Progenitor cell of endocrine pancreas (in vitro differentiated cells): ENCODE results near the gene ADGRV1. TPM values are rescaled to one million over a fixed set of nuclear protein-coding genes. Genes with fewer than 3 reads are reported as not detected.
"Not testable (repeated sequence)": the region's sequence is repeated elsewhere in the genome, so short reads cannot be mapped to it uniquely, and the experiment has no call there.

ENCODE experiments used
- DNase-seq: peaks from one replicate; pipeline ENCODE4 v3.0.0; 2021; ENCODE audit warnings: low spot score; ENCODE audit not compliant: unreplicated experiment
- H3K27ac Mint-ChIP-seq: 2 replicates; pipeline ENCODE4 v1.8.0; 2021; ENCODE audit warnings: mild to moderate bottlenecking, moderate library complexity, mixed read lengths
- H3K27me3 Mint-ChIP-seq: 2 replicates; pipeline ENCODE4 v1.8.0; 2021; ENCODE audit warnings: mixed read lengths
- H3K36me3 Mint-ChIP-seq: 2 replicates; pipeline ENCODE4 v1.8.0; 2022; ENCODE audit warnings: mixed read lengths; ENCODE audit not compliant: insufficient read depth
- H3K4me1 Mint-ChIP-seq: 2 replicates; pipeline ENCODE4 v1.8.0; 2021; ENCODE audit warnings: low read depth, mixed read lengths
- H3K4me3 Mint-ChIP-seq: 2 replicates; pipeline ENCODE4 v1.8.0; 2021; ENCODE audit warnings: low read depth, mild to moderate bottlenecking, moderate library complexity, mixed read lengths
- H3K9me3 Mint-ChIP-seq: 2 replicates; pipeline ENCODE4 v1.8.0; 2021; ENCODE audit warnings: low read depth, mixed read lengths
- total RNA-seq: library from RNA; stranded (reverse); gene quantifications from 2 replicates; pipeline ENCODE4 v1.2.1, GENCODE V29; 2021
- TF ChIP-seq, protein P1 (sequence below): fragments of 200-600 bp; sonication (generic); IDR thresholded peaks from one replicate; pipeline ENCODE4 v1.5.0; 2021; ENCODE audit warnings: antibody characterized with exemption, mild to moderate bottlenecking; ENCODE audit not compliant: unreplicated experiment

The ADGRV1 gene
- total RNA-seq, 1 donor from 2014 or later, result 82.3 TPM

DNA sequence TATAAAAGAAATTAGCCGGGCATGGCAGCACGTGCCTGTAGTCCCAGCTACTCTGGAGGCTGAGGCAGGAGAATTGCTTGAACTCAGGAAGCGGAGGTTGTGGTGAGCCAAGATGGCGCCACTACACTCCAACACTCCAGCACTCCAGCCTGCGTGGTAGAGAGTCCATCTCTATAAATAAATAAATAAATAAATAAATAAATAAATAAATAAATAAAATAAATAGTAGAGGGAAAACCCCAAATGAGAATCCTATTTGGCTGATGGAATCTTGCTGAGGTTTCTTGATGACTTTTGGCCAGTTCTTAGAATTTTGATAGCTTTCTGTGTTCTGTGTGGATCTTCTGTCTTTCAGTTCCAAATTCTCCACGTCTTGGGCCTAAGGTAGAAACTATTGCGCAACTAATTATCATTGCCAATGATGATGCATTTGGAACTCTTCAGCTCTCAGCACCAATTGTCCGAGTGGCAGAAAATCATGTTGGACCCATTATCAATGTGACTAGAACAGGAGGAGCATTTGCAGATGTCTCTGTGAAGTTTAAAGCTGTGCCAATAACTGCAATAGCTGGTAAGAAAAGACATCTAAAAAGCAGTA is 126.9 kb downstream of the ADGRV1 start:
- DNase-seq, result no peak

GRCh38 chr5:90686363-90686762 is 127.8 kb downstream of the ADGRV1 start:
- not testable (repeated sequence) for H3K4me3 Mint-ChIP-seq, H3K9me3 Mint-ChIP-seq, H3K27ac Mint-ChIP-seq, H3K4me1 Mint-ChIP-seq, DNase-seq, H3K27me3 Mint-ChIP-seq
- peaks cover 39% of the 10 kb centered on the region for H3K36me3 Mint-ChIP-seq

More for the DNA sequence above, 126.9 kb downstream of the ADGRV1 start:
- TF ChIP-seq, protein P1, sequence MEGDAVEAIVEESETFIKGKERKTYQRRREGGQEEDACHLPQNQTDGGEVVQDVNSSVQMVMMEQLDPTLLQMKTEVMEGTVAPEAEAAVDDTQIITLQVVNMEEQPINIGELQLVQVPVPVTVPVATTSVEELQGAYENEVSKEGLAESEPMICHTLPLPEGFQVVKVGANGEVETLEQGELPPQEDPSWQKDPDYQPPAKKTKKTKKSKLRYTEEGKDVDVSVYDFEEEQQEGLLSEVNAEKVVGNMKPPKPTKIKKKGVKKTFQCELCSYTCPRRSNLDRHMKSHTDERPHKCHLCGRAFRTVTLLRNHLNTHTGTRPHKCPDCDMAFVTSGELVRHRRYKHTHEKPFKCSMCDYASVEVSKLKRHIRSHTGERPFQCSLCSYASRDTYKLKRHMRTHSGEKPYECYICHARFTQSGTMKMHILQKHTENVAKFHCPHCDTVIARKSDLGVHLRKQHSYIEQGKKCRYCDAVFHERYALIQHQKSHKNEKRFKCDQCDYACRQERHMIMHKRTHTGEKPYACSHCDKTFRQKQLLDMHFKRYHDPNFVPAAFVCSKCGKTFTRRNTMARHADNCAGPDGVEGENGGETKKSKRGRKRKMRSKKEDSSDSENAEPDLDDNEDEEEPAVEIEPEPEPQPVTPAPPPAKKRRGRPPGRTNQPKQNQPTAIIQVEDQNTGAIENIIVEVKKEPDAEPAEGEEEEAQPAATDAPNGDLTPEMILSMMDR, result no peak
- Mint-ChIP-seq H3K27ac (no peak overlapping the region), H3K36me3 (peaks cover 37% of the 10 kb centered on the region), H3K27me3 (no peaks in the 10 kb centered on the region), H3K4me3 (no peak overlapping the region), H3K9me3 (peaks cover 7% of the 10 kb centered on the region), H3K4me1 (peaks cover 6% of the 10 kb centered on the region)

DNA sequence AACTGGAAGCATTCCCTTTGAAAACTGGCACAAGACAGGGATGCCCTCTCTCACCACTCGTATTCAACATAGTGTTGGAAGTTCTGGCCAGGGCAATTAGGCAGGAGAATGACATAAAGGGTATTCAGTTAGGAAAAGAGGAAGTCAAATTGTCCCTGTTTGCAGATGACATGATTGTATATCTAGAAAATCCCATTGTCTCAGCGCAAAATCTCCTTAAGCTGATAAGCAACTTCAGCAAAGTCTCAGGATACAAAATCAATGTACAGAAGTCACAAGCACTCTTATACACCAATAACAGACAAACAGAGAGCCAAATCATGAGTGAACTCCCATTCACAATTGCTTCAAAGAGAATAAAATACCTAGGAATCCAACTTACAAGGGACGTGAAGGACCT is 128.9 kb downstream of the ADGRV1 start:
- not testable (repeated sequence) for H3K4me1 Mint-ChIP-seq, DNase-seq, H3K27me3 Mint-ChIP-seq, H3K4me3 Mint-ChIP-seq, H3K27ac Mint-ChIP-seq, H3K9me3 Mint-ChIP-seq
- peaks cover 32% of the 10 kb centered on the region for H3K36me3 Mint-ChIP-seq

GRCh38 chr5:90689064-90689463 is 130.5 kb downstream of the ADGRV1 start:
- no peak overlapping the region for H3K4me3 Mint-ChIP-seq
- no peaks in the 10 kb centered on the region for H3K27me3 Mint-ChIP-seq
- no peak overlapping the region for H3K27ac Mint-ChIP-seq
- TF ChIP-seq, protein P1, result no peak
- H3K9me3 Mint-ChIP-seq, result peaks cover 7% of the 10 kb centered on the region
- no peak for DNase-seq
- peaks cover 28% of the 10 kb centered on the region for H3K36me3 Mint-ChIP-seq
- peaks cover 9% of the 10 kb centered on the region for H3K4me1 Mint-ChIP-seq

- H3K4me1 Mint-ChIP-seq, result peaks cover 9% of the 10 kb centered on the region
- TF ChIP-seq, protein P1, result no peak
- peaks cover 7% of the 10 kb centered on the region for H3K9me3 Mint-ChIP-seq
- DNase-seq, result no peak
- peaks cover 26% of the 10 kb centered on the region for H3K36me3 Mint-ChIP-seq
- H3K4me3 Mint-ChIP-seq, result no peak overlapping the region
- H3K27ac Mint-ChIP-seq, result no peak overlapping the region
- H3K27me3 Mint-ChIP-seq, result no peaks in the 10 kb centered on the region
These were observed 131.7 kb downstream of the ADGRV1 start for GRCh38 chr5:90690307-90690706.

DNA sequence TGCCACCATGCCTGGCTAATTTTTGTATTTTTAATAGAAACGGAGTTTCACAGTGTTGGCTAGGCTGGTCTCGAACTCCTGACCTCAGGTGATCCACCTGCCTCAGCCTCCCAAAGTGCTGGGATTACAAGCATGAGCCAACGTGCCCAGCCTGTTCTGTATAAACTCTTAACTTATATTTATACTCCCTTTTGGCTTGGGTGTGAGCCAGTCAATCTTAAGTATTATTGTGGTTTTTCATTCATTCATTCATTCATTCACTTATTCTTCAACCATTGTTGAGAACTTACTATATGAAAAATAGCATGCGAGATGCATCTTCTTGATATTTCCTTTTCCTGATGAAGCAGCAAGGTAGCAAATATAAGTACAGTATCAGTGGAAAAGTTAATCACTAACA is 132.9 kb downstream of the ADGRV1 start:
- Mint-ChIP-seq H3K36me3 (peaks cover 17% of the 10 kb centered on the region), H3K27me3 (no peaks in the 10 kb centered on the region), H3K4me1 (peaks cover 9% of the 10 kb centered on the region)

More for the DNA sequence above, 132.9 kb downstream of the ADGRV1 start:
- H3K4me3 Mint-ChIP-seq, result no peak overlapping the region
- DNase-seq, result no peak
- no peak overlapping the region for H3K27ac Mint-ChIP-seq
- TF ChIP-seq, protein P1, result no peak
- peaks cover 2% of the 10 kb centered on the region for H3K9me3 Mint-ChIP-seq
